GM18868 (cell line): ENCODE measurements around the gene CXCL10.

Source experiments
- ATAC-seq: cut with Tn5 transposase; IDR thresholded peaks from one replicate; pipeline ENCODE4 v1.9.1; 2021; ENCODE audit warnings: mild to moderate bottlenecking, moderate library complexity; ENCODE audit not compliant: unreplicated experiment

The CXCL10 gene

DNA sequence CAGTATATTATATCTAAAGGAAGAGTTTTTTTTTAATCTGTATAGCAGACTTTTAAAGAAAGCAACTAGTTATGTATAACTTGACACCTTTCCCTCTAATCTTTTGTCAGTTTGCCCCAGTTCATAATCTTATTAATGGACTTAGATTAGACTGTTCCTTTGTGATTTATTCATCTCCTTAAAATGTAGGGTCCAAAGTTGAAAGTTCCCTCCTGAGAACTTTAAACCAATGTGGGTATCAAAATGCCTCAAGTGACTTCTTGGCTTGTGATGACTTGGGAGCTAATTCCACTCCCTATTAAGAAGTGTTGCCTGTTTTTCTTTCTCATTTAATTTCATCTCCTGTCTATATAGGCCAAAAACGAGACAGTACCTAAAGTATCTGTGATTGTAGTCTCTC lies 26.2 kb downstream of the CXCL10 start:
- ATAC-seq, result no peak

DNA sequence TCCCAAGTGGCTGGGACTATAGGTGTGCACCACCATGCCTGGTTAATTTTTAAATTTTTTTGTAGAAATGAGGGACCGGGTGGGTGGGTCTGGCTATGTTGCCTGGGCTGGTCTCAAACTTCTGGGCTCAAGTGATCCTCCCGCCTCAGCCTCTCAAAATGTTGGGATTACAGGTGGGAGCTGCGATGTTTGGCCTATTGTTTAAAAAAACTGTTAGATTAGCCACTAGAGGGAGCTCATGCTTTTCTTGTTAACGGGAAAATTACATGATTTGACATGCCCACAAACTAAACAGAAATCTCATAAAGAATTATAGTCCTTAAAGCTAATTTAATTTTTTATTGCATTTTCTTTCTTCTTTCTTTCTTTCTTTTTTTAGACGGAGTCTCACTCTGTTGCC lies 27.6 kb downstream of the CXCL10 start:
- ATAC-seq, result no peak

DNA sequence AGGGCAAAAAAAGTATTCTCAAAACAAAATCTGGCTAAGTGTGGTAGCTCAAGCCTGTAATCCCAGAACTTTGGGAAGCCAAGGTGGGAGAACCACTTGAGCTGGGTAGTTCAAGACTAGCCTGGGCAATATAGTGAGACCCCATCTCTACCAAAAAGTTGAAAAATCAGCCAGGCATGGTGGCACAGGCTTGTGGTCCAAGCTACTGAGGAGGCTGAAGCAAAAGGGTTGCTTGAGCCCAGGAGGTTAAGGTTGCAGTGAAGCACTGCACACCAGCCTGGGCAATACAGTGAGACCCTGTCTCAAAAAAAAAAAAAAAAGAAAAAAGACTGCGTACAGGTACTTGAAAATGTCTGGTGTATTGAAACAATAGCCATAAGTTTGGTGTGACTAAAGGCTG lies 30.8 kb downstream of the CXCL10 start:
- no peak for ATAC-seq

DNA sequence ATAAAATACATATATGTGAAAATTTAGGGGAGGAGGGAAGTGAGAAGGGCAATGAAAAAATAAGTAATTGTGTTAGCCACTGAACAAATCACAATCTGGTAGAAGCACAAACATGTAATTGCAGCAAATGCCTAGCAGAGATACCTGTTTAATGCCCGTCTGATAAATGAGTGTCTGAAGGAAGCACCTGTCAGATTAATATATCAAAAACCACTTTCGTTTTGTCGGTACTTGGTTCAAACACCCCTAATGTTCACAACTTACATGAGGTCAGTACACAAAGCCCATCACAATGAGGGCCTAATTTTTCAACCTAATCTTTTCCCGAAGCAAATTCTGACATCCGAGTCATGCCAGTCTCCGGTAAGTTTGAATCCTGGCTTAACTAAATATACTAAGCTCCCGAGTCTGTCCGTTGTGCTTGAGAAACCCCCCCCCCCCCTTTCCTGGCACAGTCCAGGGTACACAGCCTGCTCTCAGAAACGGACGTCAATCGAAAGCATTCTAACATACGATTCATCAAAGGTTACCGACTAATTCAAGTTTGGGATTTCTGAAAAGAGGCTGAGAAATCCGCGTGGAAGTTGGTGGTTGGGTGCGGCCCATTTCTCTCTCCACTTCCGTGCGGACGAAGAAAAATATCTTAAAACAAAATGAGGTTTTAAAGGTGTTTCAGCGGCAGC lies 33.3 kb downstream of the CXCL10 start:
- no peak for ATAC-seq

DNA sequence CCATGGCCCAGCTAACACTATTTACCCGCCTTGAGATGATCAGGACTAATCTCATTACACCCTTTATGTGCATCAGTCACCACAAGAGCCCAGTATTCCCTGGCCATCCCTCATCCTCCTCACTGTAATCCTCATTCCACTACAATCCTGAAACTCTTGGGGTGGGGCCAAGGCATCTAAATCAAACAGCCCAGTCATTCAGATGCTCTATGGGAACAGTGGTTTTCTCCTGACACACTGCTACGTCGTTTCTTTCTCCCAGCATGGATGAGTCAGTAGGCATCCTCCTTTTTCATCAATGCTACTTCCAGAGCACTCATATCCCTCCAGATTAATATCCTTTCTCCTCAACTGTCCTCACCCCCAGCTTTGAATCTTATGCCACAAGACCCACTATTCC lies 38.2 kb downstream of the CXCL10 start:
- no peak for ATAC-seq

DNA sequence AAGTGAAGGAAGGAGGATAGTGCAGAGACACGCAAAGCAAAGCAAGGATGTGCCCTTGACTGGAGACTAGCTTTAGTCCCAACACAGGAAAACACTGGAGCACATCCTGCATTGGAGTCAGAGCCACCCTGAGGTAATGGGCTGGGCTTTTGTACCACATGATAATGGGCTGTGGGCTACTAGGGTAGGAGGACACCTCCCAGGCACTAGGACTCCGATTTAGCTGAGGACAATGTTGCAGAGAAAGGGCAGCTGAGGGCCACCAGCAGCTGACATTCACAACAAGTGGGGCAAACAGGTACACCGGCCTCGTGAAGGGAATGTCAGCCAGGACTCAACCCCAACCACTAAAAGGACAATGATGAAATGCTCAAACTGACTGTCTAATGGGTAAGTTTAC lies 42.7 kb downstream of the CXCL10 start:
- ATAC-seq, result no peak

DNA sequence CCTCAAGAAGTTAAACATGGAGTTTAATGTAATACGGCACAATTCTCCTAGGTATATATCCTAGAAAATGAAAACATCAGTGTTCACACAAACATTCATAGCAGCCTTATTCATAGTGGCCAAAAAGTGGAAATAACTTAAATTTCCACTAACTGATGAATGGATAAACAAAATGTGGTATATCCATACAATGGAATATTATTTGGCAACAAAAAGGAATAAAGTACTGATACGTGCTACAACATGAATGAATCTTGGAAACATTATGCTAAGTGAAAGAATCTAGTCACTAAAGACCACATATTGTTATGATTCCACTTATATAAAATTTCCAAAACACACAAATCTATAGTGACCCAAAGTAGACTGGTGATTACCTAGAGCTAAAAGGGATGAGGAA lies 47.1 kb downstream of the CXCL10 start:
- ATAC-seq, result no peak

DNA sequence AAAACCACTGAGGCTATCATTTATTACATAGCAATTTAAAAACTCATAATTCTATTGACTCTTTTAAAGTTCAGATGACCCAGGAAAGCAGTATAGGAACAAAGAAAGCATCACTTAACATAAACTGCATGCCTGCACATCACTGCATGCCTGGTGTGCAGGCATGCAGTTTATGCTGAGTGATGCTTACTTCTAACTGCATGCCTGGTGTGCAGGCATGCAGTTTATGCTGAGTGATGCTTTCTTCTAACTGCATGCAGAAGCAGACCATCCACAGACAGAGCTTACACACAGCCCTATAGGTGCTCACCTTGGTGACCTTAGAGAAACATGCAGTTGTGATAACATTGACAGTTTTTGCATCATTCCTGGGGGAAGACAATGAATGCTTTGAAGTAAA lies 49.5 kb downstream of the CXCL10 start:
- no peak for ATAC-seq
